ENCODE data around the gene INTS4.
"Not testable (repeated sequence)": the region's sequence is repeated elsewhere in the genome, so short reads cannot be mapped to it uniquely, and the experiment has no call there.

INTS4 gene

DNA sequence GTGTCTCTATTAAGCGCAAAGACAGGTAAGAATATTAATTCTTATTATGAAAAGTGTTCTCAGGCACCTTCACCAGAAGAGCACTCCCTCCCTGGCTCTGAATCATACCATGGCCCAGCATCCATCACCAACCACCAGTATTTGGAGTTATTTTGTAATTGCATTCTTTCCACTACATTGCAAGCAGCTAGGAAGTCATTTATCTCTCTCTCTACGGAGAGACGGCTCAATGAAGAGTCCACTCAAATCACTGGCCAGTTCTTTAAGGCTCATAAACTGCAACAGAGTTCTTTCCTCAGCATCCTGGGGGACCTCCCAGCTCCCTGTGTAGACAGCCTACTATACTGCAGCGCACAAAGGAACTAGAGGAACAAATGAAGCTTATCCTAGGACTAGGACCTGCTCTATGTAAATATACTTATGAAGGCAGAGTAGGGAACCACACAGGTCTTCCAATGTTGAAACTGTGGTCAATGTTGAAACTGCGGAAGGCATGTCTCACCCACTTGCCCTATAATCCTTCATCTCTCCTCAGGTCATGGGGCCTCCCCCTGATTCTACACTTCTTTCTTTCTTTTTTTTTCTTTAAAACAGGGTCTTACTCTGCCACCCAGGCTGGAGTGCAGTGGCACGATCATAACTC is 110.2 kb downstream of the INTS4 start:
- no peak overlapping the region for H3K4me3 ChIP-seq (ENCODE audit: low read length in 2 of 2)
- no peaks in the 10 kb centered on the region for H3K4me1 ChIP-seq (ENCODE audit: control insufficient read depth in 2 of 2, insufficient read depth in 2 of 2, low read length in 2 of 2)
- H3K9me3 ChIP-seq (ENCODE audit: control insufficient read depth in 2 of 2, low read length in 2 of 2), result no peaks in the 10 kb centered on the region
- H3K27ac ChIP-seq (ENCODE audit: low read depth in 2 of 2, low read length in 2 of 2), result no peak overlapping the region
- no peak overlapping the region for H3K9ac ChIP-seq (ENCODE audit: low read depth in 1 of 2, low read length in 2 of 2)
- H3K36me3 ChIP-seq (ENCODE audit: control insufficient read depth in 2 of 2, insufficient read depth in 2 of 2, low read length in 2 of 2), result peaks cover 28 to 30% of the 10 kb centered on the region in 2 donors
- H3K27me3 ChIP-seq (ENCODE audit: control insufficient read depth in 2 of 2, insufficient read depth in 2 of 2, low read length in 2 of 2), result no peaks in the 10 kb centered on the region

- H3K4me3 ChIP-seq (ENCODE audit: low read length in 2 of 2), result no peak overlapping the region
- no peak overlapping the region for H3K27ac ChIP-seq (ENCODE audit: low read depth in 2 of 2, low read length in 2 of 2)
- H3K36me3 ChIP-seq (ENCODE audit: control insufficient read depth in 2 of 2, insufficient read depth in 2 of 2, low read length in 2 of 2), result peaks cover 31 to 32% of the 10 kb centered on the region in 2 donors
- H3K9ac ChIP-seq (ENCODE audit: low read depth in 1 of 2, low read length in 2 of 2), result no peak overlapping the region
- no peaks in the 10 kb centered on the region for H3K27me3 ChIP-seq (ENCODE audit: control insufficient read depth in 2 of 2, insufficient read depth in 2 of 2, low read length in 2 of 2)
- H3K4me1 ChIP-seq (ENCODE audit: control insufficient read depth in 2 of 2, insufficient read depth in 2 of 2, low read length in 2 of 2), result no peaks in the 10 kb centered on the region
- no peaks in the 10 kb centered on the region for H3K9me3 ChIP-seq (ENCODE audit: control insufficient read depth in 2 of 2, low read length in 2 of 2)
These were observed 110.7 kb downstream of the INTS4 start for GRCh38 chr11:77883775-77884174.

GRCh38 chr11:77882396-77882795 is 112.1 kb downstream of the INTS4 start:
- H3K27me3 ChIP-seq (ENCODE audit: control insufficient read depth in 2 of 2, insufficient read depth in 2 of 2, low read length in 2 of 2), result no peaks in the 10 kb centered on the region
- H3K36me3 ChIP-seq (ENCODE audit: control insufficient read depth in 2 of 2, insufficient read depth in 2 of 2, low read length in 2 of 2), result peaks cover 36% of the 10 kb centered on the region in 2 donors
- H3K27ac ChIP-seq (ENCODE audit: low read depth in 2 of 2, low read length in 2 of 2), result no peak overlapping the region
- no peaks in the 10 kb centered on the region for H3K4me1 ChIP-seq (ENCODE audit: control insufficient read depth in 2 of 2, insufficient read depth in 2 of 2, low read length in 2 of 2)
- no peak overlapping the region for H3K4me3 ChIP-seq (ENCODE audit: low read length in 2 of 2)
- no peak overlapping the region for H3K9ac ChIP-seq (ENCODE audit: low read depth in 1 of 2, low read length in 2 of 2)
- no peaks in the 10 kb centered on the region for H3K9me3 ChIP-seq (ENCODE audit: control insufficient read depth in 2 of 2, low read length in 2 of 2)

DNA sequence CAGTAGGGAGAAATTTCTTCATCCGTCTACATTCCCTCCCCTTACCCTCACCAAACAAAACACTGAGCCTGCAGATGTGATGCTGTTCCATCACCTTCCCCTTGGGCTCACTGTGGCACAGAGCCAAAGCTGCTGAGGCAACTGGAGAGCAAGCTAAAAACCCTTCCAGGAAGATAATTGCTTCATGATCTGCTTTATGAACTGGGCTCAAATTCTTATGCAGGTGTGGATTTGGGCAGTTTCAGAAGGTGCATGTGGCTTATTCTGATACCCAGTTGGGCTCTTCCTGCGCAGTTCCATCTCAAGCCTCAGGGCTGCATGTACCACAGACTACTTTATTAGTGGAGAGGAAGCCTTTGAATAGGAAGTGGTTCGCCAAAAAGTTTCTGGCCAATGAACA is 115.2 kb downstream of the INTS4 start:
- H3K27ac ChIP-seq (ENCODE audit: low read depth in 2 of 2, low read length in 2 of 2), result no peak overlapping the region
- H3K4me3 ChIP-seq (ENCODE audit: low read length in 2 of 2), result no peak overlapping the region
- peaks cover 35 to 40% of the 10 kb centered on the region in 2 donors for H3K36me3 ChIP-seq (ENCODE audit: control insufficient read depth in 2 of 2, insufficient read depth in 2 of 2, low read length in 2 of 2)
- no peak overlapping the region for H3K9ac ChIP-seq (ENCODE audit: low read depth in 1 of 2, low read length in 2 of 2)
- no peaks in the 10 kb centered on the region for H3K4me1 ChIP-seq (ENCODE audit: control insufficient read depth in 2 of 2, insufficient read depth in 2 of 2, low read length in 2 of 2)
- H3K27me3 ChIP-seq (ENCODE audit: control insufficient read depth in 2 of 2, insufficient read depth in 2 of 2, low read length in 2 of 2), result no peaks in the 10 kb centered on the region
- no peaks in the 10 kb centered on the region for H3K9me3 ChIP-seq (ENCODE audit: control insufficient read depth in 2 of 2, low read length in 2 of 2)

- H3K9me3 ChIP-seq (ENCODE audit: control insufficient read depth in 2 of 2, low read length in 2 of 2); H3K4me3 ChIP-seq (ENCODE audit: low read length in 2 of 2); H3K9ac ChIP-seq (ENCODE audit: low read depth in 1 of 2, low read length in 2 of 2); H3K27me3 ChIP-seq (ENCODE audit: control insufficient read depth in 2 of 2, insufficient read depth in 2 of 2, low read length in 2 of 2); H3K4me1 ChIP-seq (ENCODE audit: control insufficient read depth in 2 of 2, insufficient read depth in 2 of 2, low read length in 2 of 2); H3K27ac ChIP-seq (ENCODE audit: low read depth in 2 of 2, low read length in 2 of 2): not testable (repeated sequence)
- peaks cover 32 to 33% of the 10 kb centered on the region in 2 donors for H3K36me3 ChIP-seq (ENCODE audit: control insufficient read depth in 2 of 2, insufficient read depth in 2 of 2, low read length in 2 of 2)
These were observed 116.2 kb downstream of the INTS4 start for GRCh38 chr11:77878247-77878646.

DNA sequence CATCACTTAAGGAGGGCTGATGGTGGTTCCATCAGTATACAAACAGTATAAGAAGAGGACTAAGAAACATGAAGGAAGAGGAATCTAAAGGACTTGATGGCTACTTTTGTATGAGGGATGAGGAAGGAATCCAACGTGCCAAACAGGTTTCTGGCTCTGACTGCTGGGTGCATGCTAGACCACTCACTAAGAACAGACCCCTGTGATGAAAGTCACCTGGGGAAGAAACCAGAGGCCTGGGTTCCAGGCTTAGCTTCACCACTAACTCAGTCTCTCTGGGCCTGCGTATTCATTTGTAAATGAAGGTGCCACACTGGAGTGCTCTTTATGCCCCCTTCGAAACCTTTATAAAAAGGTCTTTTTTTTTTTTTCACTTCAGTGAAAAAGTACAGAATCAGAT is 118.4 kb downstream of the INTS4 start:
- Histone ChIP-seq H3K36me3 (ENCODE audit: control insufficient read depth in 2 of 2, insufficient read depth in 2 of 2, low read length in 2 of 2) (peaks cover 33% of the 10 kb centered on the region in 2 donors), H3K9me3 (ENCODE audit: control insufficient read depth in 2 of 2, low read length in 2 of 2) (no peaks in the 10 kb centered on the region), H3K4me1 (ENCODE audit: control insufficient read depth in 2 of 2, insufficient read depth in 2 of 2, low read length in 2 of 2) (no peaks in the 10 kb centered on the region), H3K4me3 (ENCODE audit: low read length in 2 of 2) (no peak overlapping the region), H3K27me3 (ENCODE audit: control insufficient read depth in 2 of 2, insufficient read depth in 2 of 2, low read length in 2 of 2) (no peaks in the 10 kb centered on the region), H3K9ac (ENCODE audit: low read depth in 1 of 2, low read length in 2 of 2) (no peak overlapping the region), H3K27ac (ENCODE audit: low read depth in 2 of 2, low read length in 2 of 2) (no peak overlapping the region)

DNA sequence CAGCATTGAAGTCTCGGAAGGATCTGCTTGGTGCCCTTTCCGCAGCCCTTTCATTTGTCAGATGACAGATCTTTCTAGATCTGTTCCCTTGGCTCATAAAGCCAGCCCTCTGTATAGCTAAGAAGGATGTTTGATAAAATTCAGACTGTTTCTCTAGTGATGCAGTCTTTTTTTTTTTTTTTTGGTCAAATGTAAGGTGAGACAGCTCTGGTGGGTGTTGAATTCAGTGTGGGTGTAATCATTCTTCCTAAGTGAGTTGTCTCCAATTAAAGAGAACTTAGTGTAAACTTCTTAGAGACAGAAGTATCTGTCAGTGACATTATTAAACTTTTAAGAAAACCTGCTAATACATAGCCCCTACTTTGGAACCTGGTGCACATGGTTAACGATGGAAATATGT is 120.3 kb downstream of the INTS4 start:
- Histone ChIP-seq H3K27me3 (ENCODE audit: control insufficient read depth in 2 of 2, insufficient read depth in 2 of 2, low read length in 2 of 2) (no peaks in the 10 kb centered on the region), H3K9ac (ENCODE audit: low read depth in 1 of 2, low read length in 2 of 2) (no peak overlapping the region), H3K4me3 (ENCODE audit: low read length in 2 of 2) (no peak overlapping the region), H3K9me3 (ENCODE audit: control insufficient read depth in 2 of 2, low read length in 2 of 2) (no peaks in the 10 kb centered on the region), H3K27ac (ENCODE audit: low read depth in 2 of 2, low read length in 2 of 2) (no peak overlapping the region), H3K36me3 (ENCODE audit: control insufficient read depth in 2 of 2, insufficient read depth in 2 of 2, low read length in 2 of 2) (peaks cover 33% of the 10 kb centered on the region in 2 donors), H3K4me1 (ENCODE audit: control insufficient read depth in 2 of 2, insufficient read depth in 2 of 2, low read length in 2 of 2) (no peaks in the 10 kb centered on the region)

DNA sequence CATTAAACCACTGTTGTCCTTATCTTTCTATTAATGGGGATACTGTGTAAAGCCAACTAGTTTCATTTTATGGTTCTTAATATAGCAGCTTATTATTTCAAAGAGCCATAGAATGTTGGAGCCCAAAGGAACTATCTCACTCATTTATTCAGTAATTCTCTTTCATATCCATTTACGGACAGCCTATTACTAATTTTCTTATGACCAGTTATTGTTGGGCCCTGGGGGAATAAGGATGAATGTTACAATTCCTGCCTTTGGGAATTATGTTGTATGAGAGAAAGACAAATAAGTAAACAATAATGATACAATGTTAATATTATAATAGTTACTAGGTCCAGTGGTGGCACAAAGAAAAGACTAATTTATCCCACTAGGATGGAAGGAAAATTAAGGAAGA is 121.1 kb downstream of the INTS4 start:
- Histone ChIP-seq H3K36me3 (ENCODE audit: control insufficient read depth in 2 of 2, insufficient read depth in 2 of 2, low read length in 2 of 2) (peaks cover 27 to 30% of the 10 kb centered on the region in 2 donors), H3K4me1 (ENCODE audit: control insufficient read depth in 2 of 2, insufficient read depth in 2 of 2, low read length in 2 of 2) (no peaks in the 10 kb centered on the region), H3K9me3 (ENCODE audit: control insufficient read depth in 2 of 2, low read length in 2 of 2) (no peaks in the 10 kb centered on the region), H3K27me3 (ENCODE audit: control insufficient read depth in 2 of 2, insufficient read depth in 2 of 2, low read length in 2 of 2) (no peaks in the 10 kb centered on the region), H3K27ac (ENCODE audit: low read depth in 2 of 2, low read length in 2 of 2) (no peak overlapping the region), H3K9ac (ENCODE audit: low read depth in 1 of 2, low read length in 2 of 2) (no peak overlapping the region), H3K4me3 (ENCODE audit: low read length in 2 of 2) (no peak overlapping the region)

GRCh38 chr11:77871855-77872254 is 122.6 kb downstream of the INTS4 start:
- no peak overlapping the region for H3K27ac ChIP-seq (ENCODE audit: low read depth in 2 of 2, low read length in 2 of 2)
- H3K9me3 ChIP-seq (ENCODE audit: control insufficient read depth in 2 of 2, low read length in 2 of 2), result no peaks in the 10 kb centered on the region
- no peak overlapping the region for H3K4me3 ChIP-seq (ENCODE audit: low read length in 2 of 2)
- no peak overlapping the region for H3K9ac ChIP-seq (ENCODE audit: low read depth in 1 of 2, low read length in 2 of 2)
- H3K4me1 ChIP-seq (ENCODE audit: control insufficient read depth in 2 of 2, insufficient read depth in 2 of 2, low read length in 2 of 2), result no peaks in the 10 kb centered on the region
- H3K36me3 ChIP-seq (ENCODE audit: control insufficient read depth in 2 of 2, insufficient read depth in 2 of 2, low read length in 2 of 2), result peaks cover 24 to 25% of the 10 kb centered on the region in 2 donors
- no peaks in the 10 kb centered on the region for H3K27me3 ChIP-seq (ENCODE audit: control insufficient read depth in 2 of 2, insufficient read depth in 2 of 2, low read length in 2 of 2)

- H3K27me3 ChIP-seq (ENCODE audit: control insufficient read depth in 2 of 2, insufficient read depth in 2 of 2, low read length in 2 of 2), result no peaks in the 10 kb centered on the region
- H3K4me1 ChIP-seq (ENCODE audit: control insufficient read depth in 2 of 2, insufficient read depth in 2 of 2, low read length in 2 of 2), result no peaks in the 10 kb centered on the region
- no peak overlapping the region for H3K4me3 ChIP-seq (ENCODE audit: low read length in 2 of 2)
- no peak overlapping the region for H3K27ac ChIP-seq (ENCODE audit: low read depth in 2 of 2, low read length in 2 of 2)
- peaks cover 20 to 22% of the 10 kb centered on the region in 2 donors for H3K36me3 ChIP-seq (ENCODE audit: control insufficient read depth in 2 of 2, insufficient read depth in 2 of 2, low read length in 2 of 2)
- H3K9ac ChIP-seq (ENCODE audit: low read depth in 1 of 2, low read length in 2 of 2), result no peak overlapping the region
- no peaks in the 10 kb centered on the region for H3K9me3 ChIP-seq (ENCODE audit: control insufficient read depth in 2 of 2, low read length in 2 of 2)
These were observed 125.7 kb downstream of the INTS4 start for GRCh38 chr11:77868744-77869143.

GRCh38 chr11:77866336-77866735 is 128.1 kb downstream of the INTS4 start:
- Histone ChIP-seq H3K4me3 (ENCODE audit: low read length in 2 of 2) (no peak overlapping the region), H3K9ac (ENCODE audit: low read depth in 1 of 2, low read length in 2 of 2) (no peak overlapping the region), H3K9me3 (ENCODE audit: control insufficient read depth in 2 of 2, low read length in 2 of 2) (no peaks in the 10 kb centered on the region), H3K27ac (ENCODE audit: low read depth in 2 of 2, low read length in 2 of 2) (no peak overlapping the region), H3K36me3 (ENCODE audit: control insufficient read depth in 2 of 2, insufficient read depth in 2 of 2, low read length in 2 of 2) (peaks cover 10 to 12% of the 10 kb centered on the region in 2 donors), H3K27me3 (ENCODE audit: control insufficient read depth in 2 of 2, insufficient read depth in 2 of 2, low read length in 2 of 2) (no peaks in the 10 kb centered on the region), H3K4me1 (ENCODE audit: control insufficient read depth in 2 of 2, insufficient read depth in 2 of 2, low read length in 2 of 2) (no peaks in the 10 kb centered on the region)
